Measurements from ENCODE around the gene DCAF6.

Gene DCAF6

GRCh38 chr1:168088511-168089325, 152.2 kb downstream of the DCAF6 start:
- DNase-seq, result no peak

- DNase-seq, result no peak
Measured at GRCh38 chr1:168089326-168089978, 153.0 kb downstream of the DCAF6 start.

GRCh38 chr1:168089979-168090337, 153.5 kb downstream of the DCAF6 start:
- no peak for DNase-seq

- DNase-seq, result no peak
Measured at GRCh38 chr1:168090395-168090794, 153.9 kb downstream of the DCAF6 start.

- no peak for DNase-seq
Measured at GRCh38 chr1:168091063-168091462, 154.6 kb downstream of the DCAF6 start.

- DNase-seq, result no peak
Measured at GRCh38 chr1:168091720-168092550, 155.5 kb downstream of the DCAF6 start.

- peak in 1 of 2 experiments; percentile 66 for DNase-seq
Measured at GRCh38 chr1:168092566-168093355, 156.3 kb downstream of the DCAF6 start.

- no peak for DNase-seq
Measured at GRCh38 chr1:168093616-168094015, 157.1 kb downstream of the DCAF6 start.

GRCh38 chr1:168095476-168095875, 159.0 kb downstream of the DCAF6 start:
- no peak for DNase-seq

GRCh38 chr1:168096296-168097165, 160.0 kb downstream of the DCAF6 start:
- DNase-seq, result no peak

- no peak for DNase-seq
Measured at GRCh38 chr1:168097921-168098528, 161.5 kb downstream of the DCAF6 start.

- no peak for DNase-seq
Measured at GRCh38 chr1:168098534-168099320, 162.2 kb downstream of the DCAF6 start.

- DNase-seq, result no peak
Measured at GRCh38 chr1:168099337-168099801, 162.9 kb downstream of the DCAF6 start.

GRCh38 chr1:168100315-168101002, 164.0 kb downstream of the DCAF6 start:
- DNase-seq, result no peak

- DNase-seq, result no peak
Measured at GRCh38 chr1:168101336-168101735, 164.9 kb downstream of the DCAF6 start.

GRCh38 chr1:168102487-168102886, 166.0 kb downstream of the DCAF6 start:
- DNase-seq, result no peak

- no peak for DNase-seq
Measured at GRCh38 chr1:168104535-168104934, 168.1 kb downstream of the DCAF6 start.

- no peak for DNase-seq
Measured at GRCh38 chr1:168105846-168106245, 169.4 kb downstream of the DCAF6 start.

- DNase-seq, result no peak
Measured at GRCh38 chr1:168106274-168106673, 169.8 kb downstream of the DCAF6 start.
